ENCODE data around the gene KMT5B. TPM values are rescaled to one million over a fixed set of nuclear protein-coding genes. Genes with fewer than 3 reads are reported as not detected.

Gene KMT5B
- total RNA-seq, 1 experiment from 2014 or later = 17.7 TPM

GRCh38 chr11:68186061-68186460, 27.0 kb downstream of the KMT5B start:
- no peak for DNase-seq (ENCODE audit: low read depth)

GRCh38 chr11:68181719-68182451, 31.2 kb downstream of the KMT5B start:
- DNase-seq (ENCODE audit: low read depth) = no peak

GRCh38 chr11:68179847-68180246, 33.2 kb downstream of the KMT5B start:
- no peak for DNase-seq (ENCODE audit: low read depth)

GRCh38 chr11:68177877-68178276, 35.2 kb downstream of the KMT5B start:
- DNase-seq (ENCODE audit: low read depth) = no peak

GRCh38 chr11:68173926-68174325, 39.2 kb downstream of the KMT5B start:
- no peak for DNase-seq (ENCODE audit: low read depth)

DNA sequence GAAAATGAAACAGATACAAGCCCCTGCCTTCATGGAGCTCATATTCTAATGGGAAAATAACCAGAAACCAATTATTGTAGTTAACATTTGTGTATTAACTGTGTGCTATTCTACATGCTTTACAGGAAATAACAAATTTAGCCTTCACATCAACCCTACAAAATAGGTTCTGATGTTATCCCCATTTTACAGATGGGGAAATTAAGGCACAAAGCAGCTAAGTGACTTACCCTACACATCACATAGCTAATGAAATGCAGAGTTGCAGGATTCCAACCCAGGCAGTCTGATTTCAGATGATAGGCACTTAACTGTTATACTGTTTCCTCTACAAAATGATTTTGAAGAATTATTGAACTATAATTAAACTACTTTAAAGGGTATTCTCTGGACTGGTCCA, 43.7 kb downstream of the KMT5B start:
- no peak for DNase-seq (ENCODE audit: low read depth)

GRCh38 chr11:68168694-68169093, 44.4 kb downstream of the KMT5B start:
- DNase-seq (ENCODE audit: low read depth) = no peak

DNA sequence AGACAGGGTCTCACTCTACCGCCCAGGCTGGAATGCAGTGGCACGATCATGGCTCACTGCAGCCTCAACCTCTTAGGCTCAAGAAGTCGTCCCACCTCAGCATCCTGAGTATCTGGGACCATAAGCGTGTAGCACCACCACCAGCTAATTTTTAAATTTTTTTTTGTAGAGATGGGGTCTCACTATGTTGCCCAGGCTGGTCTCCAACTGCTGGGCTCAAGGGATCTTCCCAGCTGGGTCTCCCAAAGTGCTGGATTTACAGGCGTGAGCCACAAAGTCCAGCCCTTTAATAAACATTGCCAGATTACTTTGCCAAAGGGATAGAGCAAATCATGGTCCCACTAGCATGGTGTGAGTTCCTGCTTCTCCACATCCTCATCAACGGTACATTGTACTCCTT, 45.6 kb downstream of the KMT5B start:
- DNase-seq (ENCODE audit: low read depth) = no peak

DNA sequence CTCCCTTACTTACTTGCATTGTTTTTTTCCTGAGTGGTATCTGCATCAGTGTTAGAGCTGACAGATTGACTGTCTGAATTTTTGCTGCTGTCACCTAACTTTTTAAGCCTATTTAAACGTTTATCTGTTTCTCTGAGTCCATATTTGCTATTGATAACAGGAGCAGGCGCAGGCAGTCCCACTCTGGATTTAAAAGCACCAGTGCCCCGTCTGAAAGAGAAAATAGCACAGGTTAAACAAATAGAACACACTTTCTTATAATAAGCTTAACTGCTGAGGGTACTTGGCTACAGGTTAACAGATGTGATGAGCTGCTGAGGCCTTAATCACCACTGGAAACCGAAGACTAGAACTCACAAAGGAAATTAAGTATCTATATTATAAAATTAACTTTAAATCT, 46.1 kb downstream of the KMT5B start:
- DNase-seq (ENCODE audit: low read depth) = no peak

DNA sequence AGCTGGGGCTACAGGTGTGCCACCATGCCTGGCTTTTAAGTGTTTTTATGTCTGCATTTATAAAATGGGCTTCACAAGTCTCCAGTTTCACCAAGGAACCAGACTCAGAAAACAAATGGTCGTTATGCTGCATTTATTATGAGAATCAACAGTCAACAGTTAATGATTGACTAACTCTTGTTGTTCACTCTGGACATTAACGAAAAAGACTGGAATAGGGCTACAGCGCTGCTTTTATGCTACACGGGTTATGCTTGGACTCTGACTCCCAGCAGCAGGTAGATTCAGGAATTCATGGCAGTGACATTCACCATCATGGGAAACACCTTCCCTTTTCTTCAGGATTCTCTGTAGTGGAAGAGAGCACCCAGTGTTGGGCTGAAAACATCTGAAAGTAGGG, 47.5 kb downstream of the KMT5B start:
- no peak for DNase-seq (ENCODE audit: low read depth)

DNA sequence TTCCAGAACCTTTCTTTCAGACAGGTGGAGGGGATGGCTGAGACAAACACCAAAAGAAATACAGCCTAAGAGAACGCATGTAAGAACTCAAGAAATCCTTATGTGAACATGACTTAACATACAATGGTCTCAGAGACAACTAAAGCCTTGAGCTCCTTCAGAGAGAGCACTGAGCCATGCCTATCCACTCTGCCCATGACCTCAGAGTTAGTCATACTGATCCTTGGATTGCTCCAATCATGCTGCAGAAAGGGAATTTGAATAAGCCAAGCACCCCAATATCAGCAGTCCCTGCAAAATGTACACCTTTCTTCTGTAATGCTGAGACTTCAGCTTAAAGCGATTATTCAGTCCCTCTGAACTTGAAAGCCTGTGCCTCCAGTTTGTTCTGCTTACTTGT, 48.7 kb downstream of the KMT5B start:
- DNase-seq (ENCODE audit: low read depth) = no peak

DNA sequence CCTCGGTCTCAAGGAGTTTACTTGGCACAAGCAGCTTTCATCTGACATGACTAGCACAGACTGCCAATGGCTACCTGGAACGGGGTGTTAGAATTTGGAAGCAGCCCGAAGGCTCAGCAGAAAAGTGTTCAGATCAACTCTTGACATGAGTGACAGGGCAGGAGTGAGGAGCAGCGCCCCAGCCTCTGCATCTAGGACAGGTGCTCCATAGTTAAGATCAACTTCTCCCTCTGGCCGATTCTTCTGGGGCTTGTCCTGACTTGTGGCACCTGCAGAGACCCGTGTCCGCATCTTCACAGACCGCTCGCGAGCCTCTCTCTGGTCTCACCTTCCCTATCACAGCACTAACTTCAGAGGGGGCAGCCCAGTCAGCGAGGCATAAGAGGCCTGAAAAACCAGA, 49.4 kb downstream of the KMT5B start:
- DNase-seq (ENCODE audit: low read depth) = no peak

DNA sequence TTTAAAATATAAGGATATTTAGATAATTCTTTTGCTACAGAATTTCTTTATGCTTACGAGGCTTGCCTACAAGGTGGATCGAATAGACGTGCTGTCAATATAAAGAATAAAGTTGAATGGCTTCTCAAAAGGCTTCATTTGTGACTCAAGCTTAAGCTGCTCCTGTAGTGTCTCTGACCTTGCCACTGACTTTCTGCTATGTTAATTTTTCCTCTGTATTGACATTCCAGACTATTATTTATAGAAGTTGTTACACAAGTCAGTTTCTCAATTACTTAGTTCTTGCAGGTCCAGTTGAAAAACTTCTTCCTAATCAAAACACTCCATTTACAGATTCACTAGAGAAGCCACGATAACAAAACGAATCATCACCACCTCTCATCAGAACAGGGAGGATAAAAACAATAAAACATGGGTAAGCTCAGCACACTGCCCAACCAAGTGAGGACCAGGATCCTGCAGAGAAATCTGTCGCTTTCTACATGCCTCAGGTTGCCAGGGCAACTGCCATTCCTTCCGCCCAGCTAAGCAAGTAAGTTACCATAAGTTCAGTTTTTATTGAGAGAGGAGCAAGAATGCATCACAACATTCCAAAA, 52.9 kb downstream of the KMT5B start:
- no peak for DNase-seq (ENCODE audit: low read depth)

GRCh38 chr11:68159665-68160064, 53.4 kb downstream of the KMT5B start:
- no peak for DNase-seq (ENCODE audit: low read depth)

- DNase-seq (ENCODE audit: low read depth) = no peak
Measured at GRCh38 chr11:68159161-68159560, 53.9 kb downstream of the KMT5B start.

DNA sequence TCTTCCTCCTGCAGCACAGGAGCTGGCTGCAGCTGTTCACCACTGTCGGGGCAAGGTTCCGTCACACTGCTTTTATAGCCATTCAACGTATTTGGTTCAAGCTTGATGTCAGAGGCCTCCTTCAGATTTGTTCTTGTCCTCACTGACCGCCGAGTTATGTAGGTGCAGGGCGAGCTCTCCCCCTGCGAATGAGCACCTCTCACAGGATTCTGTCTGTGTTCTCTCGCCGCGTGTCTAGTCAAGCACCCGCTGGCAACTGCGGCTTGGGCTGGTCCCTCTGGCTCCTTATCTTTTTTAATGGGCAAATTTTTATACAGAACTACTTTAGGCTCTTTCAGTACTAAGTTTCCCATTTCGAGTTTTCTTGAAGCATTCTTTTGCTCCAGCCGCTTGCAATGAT, 54.5 kb downstream of the KMT5B start:
- DNase-seq (ENCODE audit: low read depth) = no peak

DNA sequence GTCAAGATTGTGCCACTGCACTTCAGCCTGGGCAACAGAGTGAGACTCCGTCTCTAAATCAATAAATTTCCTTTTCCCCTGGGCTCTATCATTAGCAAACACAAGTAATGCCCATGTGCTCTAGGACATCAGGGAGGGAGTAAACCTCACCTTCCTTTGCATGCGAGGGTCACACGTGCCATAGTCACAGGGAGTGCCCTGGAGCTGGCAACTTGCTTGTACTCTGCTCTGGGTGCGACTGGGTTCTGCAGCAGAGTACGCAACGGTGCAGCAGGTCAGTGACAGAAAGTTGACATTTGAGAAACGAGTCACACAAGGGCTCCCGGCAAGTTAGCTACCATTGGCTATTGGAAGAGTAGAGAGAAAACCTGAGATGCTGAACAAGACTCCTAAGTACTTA, 59.4 kb downstream of the KMT5B start:
- DNase-seq (ENCODE audit: low read depth) = no peak

GRCh38 chr11:68150037-68150436, 63.1 kb downstream of the KMT5B start:
- DNase-seq (ENCODE audit: low read depth) = peak; percentile 60

- no peak for DNase-seq (ENCODE audit: low read depth)
Measured at GRCh38 chr11:68149417-68149816, 63.7 kb downstream of the KMT5B start.

DNA sequence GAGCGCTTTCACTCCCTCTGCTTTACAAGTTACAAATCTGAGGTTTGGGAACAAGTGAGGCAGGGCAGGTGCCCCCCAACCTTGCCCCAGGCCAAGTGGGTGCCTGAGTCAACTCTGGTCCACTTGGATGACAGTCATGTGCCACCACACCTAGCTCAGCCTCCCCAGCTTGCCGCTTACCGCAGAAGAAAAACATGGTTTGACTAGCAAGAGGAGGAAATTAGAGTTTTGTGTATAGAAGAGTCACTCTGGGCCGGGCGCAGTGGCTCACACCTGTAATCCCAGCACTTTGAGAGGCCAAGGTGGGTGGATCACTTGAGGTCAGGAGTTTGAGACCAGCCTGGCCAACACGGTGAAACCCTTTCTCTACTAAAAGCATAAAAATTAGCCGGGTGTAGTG, 64.2 kb downstream of the KMT5B start:
- no peak for DNase-seq (ENCODE audit: low read depth)

DNA sequence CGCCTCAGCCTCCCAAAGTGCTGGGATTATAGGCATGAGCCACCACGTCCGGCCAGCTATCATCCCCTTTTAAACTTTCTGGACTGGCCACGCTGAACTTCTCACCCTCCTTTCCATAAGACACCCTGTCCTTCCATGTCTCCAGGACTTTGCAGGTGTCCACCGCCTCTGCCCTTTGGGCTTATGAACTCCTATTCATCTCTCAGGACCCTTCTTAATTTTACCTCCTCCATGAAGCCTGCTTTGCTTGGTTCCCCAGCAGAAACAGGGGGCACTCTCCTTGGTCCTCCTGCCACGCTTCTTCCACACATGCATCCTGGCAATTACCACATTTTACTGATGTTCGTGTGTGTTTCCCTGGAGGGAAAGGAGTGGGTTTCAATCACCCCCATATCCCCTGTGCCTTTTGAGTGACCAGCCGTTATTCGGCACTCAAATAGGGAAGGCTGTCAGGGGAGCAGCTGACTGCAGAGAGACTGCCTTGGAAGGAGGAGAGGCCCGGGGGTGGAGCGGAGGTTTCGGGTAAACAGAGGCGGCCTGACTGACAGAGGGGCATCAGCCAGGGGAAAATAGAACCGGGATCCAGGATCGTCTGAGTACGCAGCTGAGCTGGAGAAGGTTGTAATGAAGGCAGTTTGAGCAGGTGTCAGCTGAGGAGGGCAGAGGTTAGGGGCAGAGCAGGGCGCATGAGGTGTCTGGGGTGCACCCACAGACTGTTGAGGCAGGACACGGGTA, 64.9 kb downstream of the KMT5B start:
- no peak for DNase-seq (ENCODE audit: low read depth)

DNA sequence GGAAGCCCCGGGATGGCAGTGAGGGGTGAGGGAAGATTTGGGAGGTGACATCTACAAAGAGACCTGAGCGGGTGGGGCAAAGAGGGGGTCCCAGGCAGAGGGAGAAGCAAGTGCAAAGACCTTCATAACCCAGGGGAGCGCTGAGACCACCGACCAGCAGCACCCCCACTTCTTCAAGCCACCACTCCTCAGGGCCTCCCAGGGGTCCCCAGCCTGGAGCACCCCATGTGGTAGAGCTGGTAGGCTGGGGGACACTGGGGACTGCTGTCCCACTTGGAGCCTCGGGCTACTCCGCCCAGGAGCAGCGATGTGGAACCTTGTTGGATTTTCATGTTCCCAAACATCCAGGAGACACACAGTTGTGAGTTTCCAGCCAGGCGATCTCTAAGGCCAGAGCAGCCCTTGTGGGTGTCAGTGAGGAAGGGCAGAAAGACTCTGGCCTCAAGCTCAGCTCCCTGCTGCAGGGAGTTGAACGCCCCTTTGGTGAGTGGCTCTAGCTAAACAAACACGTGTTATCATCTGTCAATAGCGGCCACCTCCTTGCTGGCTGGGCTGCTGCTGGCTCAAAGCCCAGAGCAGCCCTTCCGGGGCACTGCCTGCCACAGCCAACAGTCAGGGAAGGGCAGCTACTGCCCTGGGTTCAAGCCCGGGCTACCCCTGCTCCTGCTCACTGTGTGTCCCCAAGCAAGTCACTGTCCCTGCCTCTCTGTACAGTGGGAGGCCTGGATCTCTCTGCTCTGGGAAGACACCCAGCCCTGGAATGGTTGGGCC, 66.2 kb downstream of the KMT5B start:
- DNase-seq (ENCODE audit: low read depth) = peak; percentile 38
